Amniotic epithelial cell (primary cell): Measurements from ENCODE around the gene SCLT1.
"Not testable (repeated sequence)": the region's sequence is repeated elsewhere in the genome, so short reads cannot be mapped to it uniquely, and the experiment has no call there.

Experiments used
- DNase-seq: peaks from one replicate; pipeline ENCODE4 v3.0.0-alpha.2; 2010; ENCODE audit warnings: low read depth

The SCLT1 gene

DNA sequence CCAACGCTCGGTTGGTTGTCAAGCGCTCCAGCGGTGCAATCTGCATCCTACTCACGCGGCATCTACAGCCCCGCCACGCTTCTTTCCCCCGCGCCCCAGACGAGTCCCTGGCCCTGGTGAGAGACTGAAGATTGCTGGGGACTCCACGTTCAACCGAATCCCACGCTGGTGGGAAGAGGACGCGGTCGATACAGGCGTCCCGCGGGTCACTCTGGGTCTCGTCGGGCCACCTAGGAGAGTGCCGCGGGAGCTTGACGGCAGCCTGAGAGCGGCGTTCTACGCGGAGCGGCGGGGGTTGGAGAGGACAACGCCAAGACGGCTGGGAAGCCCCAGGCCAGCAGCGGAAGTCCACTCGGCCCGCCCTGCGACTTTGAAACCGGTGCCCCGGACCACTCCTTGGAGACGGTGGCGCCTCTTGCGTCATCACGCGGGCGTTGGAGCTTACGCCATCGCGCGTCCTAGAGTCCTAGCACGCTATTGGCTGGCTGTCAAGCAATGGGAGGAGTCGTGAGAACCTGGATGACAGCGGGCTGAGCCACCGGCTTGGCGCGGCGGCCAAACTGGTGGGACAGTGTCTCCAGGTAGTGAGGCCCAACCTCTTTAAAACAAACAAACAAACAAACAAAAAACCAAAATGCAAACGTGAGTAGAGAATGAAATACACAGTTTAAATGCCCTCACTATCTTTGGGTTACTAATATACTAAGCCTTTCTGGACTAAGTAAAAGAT is at the start of gene SCLT1:
TSS of gene SCLT1 (minus strand) at position 349 of the 730 bp plus-strand sequence. CDS start 436 bp downstream, outside the sequence.
- peak; percentile 96 for DNase-seq

GRCh38 chr4:129140521-129140920 is 47.2 kb upstream of the SCLT1 start:
- DNase-seq, result no peak

DNA sequence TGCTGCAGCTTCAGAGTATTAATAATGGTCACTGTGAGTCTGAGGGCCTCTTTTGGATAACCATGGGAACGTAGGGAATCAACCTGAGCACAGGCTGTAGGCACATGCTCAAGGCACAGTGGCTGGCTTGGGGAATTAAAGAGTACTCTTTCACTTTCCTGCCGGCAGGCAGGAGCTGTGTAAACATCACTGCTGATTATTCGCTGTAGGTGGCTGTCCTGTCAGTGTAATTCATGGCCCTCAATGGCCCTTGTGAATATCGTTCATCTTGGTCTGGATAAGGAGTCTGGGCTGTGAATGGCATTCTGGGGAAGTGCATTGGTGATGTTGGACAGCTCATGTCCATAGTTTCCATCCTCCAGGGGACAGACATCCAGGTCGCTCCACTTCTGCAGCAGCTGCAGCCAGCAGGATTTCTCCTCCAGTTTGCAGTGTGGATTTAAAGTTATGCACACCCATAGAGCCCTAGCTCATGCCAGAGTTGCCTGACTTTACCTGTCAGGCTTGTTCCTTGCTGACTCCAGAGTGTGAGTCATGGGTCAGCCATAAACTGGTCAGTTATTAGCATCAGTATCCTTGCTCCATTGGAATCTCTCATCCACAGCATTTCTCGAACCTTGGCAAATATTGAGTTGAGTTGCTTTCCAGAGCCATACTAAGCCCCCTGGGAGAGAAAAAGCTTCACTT is 45.6 kb upstream of the SCLT1 start:
- no peak for DNase-seq

GRCh38 chr4:129136433-129136832 is 43.1 kb upstream of the SCLT1 start:
- DNase-seq, result no peak

DNA sequence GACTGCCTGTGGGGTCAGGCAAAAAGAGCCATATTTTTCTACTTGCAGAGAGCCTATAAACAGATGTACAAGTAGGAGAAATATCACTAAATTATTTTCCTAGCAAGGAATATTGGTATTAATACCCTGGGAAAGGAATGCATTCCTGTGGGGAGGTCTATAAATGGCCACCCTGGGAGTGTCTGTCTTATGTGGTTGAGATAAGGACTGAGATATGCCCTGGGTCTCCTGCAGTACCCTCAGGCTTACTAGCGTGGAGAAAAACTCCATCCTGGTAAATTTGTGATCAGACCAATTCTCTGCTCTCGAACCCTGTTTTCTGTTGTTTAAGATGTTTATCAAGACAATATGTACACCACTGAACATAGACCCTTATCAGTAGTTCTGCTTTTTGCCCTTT is 38.0 kb upstream of the SCLT1 start:
- DNase-seq, result no peak

DNA sequence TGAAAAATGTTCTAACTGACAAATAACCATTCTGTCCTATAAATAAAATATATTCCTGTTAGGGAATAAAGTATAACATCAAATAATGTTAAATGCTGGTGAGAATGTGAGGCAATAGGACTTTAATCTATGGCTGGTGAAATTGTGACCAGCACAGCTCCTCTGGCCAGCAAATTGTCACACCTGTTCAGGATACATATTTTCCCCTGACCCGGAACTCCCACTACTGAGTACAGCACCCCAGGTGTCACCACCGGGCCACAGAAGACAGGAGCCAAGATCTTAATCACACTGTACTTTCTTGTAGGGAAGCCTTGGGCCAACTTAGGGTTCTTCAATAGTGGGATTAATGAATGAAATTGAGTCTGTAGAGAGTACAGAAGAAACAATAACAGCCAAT is 35.8 kb upstream of the SCLT1 start:
- DNase-seq, result no peak

DNA sequence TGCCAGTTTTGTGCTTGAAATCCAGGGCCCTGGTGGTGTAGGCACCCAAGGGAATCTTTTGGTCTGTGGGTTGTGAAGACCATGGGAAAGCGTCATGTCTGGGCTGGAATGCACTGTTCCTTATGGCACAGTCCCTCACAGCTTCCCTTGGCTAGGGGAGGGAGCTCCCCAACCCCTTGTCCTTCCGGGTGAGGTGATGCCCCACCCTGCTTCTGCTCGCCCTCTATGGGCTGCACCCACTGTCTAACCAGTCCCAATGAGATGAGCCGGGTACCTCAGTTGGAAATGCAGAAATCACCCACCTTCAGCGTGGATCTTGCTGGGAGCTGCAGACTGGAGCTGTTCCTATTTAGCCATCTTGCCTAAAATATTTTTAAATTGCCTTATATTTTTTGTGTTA is 33.3 kb upstream of the SCLT1 start:
- DNase-seq, result not testable (repeated sequence)

- no peak for DNase-seq
Observed at GRCh38 chr4:129117705-129118104, 24.4 kb upstream of the SCLT1 start.

DNA sequence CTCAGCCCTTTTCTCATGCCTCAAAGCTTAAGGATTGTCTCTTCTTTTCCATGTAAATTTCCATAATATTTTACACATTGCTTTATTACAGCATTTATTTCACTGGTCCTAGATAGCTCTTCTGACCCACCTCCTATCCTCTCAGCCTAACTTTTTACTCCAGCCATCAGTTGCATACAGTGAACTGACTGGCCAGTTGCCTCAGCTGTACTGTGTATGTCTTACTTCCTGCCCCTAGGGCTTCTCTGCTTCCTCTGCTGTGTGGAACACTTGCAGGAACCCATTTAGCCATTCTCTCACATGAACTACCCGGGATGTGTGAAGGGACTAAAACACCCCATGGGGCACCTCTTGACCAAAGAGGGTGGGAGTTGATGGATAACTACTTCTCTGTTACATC is 20.6 kb upstream of the SCLT1 start:
- DNase-seq, result no peak

DNA sequence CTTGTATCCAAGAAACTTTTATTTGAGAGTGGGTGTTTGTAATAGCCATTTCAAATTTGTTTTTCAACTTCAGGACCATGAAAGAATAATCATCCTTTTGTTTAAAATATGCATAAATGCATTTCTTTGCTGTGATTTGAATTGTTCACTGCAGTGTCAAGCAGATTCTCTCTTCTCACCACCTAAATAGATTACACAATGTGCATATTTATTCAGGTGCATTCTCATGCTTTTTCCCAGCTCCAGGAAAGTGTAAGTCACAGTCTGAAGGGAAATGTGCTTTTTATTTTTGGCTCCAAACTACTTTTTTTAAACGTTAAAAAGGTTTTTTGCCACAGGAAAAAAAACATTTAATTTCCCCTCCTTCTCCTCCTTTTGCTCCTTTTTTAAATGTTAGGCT is 20.1 kb upstream of the SCLT1 start:
- DNase-seq, result no peak

GRCh38 chr4:129111919-129112318 is 18.6 kb upstream of the SCLT1 start:
- no peak for DNase-seq

- no peak for DNase-seq
Observed at GRCh38 chr4:129110931-129111330, 17.6 kb upstream of the SCLT1 start.

GRCh38 chr4:129109965-129110824 is 16.9 kb upstream of the SCLT1 start:
- no peak for DNase-seq

- DNase-seq, result no peak
Observed at GRCh38 chr4:129098531-129099001, 5.2 kb upstream of the SCLT1 start.

DNA sequence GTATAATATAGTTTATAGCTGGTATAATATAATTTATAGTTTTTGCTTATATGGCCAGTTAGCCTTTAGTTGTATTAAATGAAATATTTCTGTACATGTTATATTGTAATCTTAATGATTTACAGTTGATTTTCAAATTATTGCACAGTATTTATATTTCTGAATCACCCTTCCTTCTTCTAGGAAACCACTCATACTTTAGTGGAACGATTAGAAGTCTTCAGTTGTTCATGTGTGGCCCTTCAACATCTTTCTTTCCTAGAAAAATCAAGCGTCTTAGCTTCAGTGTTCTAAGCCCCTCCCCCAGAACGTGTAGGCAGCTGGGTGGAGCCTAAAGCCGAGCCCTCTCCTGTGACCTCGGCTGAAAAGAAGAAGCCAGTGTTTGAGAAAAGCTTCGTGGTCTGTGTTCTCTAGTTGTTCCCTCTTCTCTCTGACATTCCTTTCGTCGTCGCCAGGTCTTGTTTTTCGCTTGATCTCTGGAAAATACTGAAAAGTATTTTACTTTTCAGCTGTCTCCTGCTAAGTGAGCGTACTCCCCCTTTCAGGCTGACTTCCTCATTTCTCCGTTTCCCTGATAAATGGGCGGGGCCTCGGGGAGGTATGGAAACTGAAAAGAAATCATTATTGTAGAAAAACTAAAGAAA is 2.6 kb upstream of the SCLT1 start, which contains the start of gene C4orf33:
TSS of gene C4orf33 (plus strand) at position 342 of the 644 bp plus-strand sequence. CDS start 6,459 bp downstream, outside the sequence.
- peak; percentile 76 for DNase-seq

DNA sequence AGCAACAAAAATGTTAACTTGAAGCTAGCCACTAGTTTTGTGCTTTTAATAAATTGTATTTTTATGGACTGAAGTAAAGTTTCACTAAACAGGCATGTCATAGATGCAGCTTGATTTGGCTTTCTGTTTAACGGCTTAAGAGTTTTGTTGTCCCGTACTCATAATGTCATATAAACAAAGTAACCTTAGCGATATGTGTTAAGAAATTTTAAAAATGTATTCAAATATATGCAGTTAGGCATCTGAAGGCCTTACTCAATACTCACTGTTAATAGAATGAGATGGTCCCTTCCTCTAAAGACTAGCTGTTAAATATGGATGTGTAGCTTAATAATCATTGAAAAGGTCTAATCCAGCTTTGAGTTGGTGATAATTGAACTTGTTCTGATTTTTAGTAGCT is 1.0 kb upstream of the SCLT1 start:
- no peak for DNase-seq

DNA sequence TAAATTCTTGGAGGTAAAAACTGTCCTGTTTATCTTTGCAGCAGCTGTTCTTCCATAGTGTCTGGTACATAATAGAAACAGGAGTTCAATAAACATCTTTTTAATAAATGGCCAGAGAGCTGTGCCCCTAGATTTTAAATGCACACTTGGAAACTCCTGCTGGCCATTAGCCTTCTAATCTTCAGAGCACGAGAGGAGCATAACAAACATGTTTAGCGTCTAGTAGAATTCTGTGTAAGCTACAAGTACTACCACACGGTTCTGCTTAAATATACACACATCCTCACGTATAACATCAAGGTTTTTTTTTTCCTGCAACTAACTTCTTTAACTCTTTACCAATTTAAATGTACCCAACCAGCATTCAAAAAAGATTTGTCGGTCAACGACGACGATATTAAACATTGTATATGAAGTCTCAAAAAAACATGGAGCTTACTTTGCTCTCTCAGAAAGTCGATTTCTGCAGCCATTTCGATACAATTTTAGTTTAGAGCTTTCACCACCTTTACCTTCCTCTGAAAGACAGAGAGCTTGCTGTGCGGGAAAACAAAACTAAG is 628 bp downstream of the SCLT1 start:
- peak; percentile 27 for DNase-seq

- no peak for DNase-seq
Observed at GRCh38 chr4:129087516-129087915, 5.8 kb downstream of the SCLT1 start.

- no peak for DNase-seq
Observed at GRCh38 chr4:129085472-129085871, 7.9 kb downstream of the SCLT1 start.

DNA sequence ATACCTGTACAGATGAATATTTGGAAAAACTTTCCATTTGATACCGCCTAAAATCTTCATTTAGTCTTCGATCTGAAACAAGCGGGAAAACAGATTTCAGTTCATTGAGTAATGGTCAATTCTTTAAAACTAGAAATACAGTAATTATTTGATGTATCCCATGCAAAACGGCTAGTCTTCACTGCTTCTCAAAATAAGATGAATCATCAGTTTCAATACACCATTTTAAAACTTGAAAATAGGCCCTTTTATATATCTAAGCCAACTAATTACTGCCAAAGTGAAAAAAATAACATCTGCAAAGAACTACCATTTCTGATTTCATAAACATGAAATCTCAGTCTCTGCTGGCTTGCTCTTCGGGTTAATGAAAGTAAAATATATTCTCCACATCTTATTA is 11.0 kb downstream of the SCLT1 start:
- no peak for DNase-seq

- no peak for DNase-seq
Observed at GRCh38 chr4:129080129-129080528, 13.2 kb downstream of the SCLT1 start.

DNA sequence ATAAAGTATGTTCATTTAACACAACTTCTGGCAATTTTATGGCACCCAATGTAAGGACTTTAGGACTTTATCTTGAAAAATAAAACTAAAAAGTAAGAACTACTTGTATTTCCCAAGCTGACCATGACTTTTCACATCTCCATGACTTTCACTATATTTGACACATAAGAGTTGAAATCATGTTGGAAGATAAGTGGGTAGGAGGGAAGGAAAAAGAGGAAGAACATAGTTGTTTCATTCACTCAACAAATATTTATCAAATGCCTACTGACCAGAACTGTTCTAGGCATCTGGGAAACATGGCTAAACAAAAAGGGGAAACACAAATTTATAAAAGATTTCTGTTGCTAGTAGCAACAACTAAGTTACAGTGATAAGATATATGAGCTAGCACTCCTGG is 16.0 kb downstream of the SCLT1 start:
- peak; percentile 10 for DNase-seq
